HG02571 (cell line): ENCODE data around the gene MFAP1.
"Not testable (repeated sequence)": the region's sequence is repeated elsewhere in the genome, so short reads cannot be mapped to it uniquely, and the experiment has no call there.

Source experiments
- ATAC-seq: cut with Tn5 transposase; IDR thresholded peaks from one replicate; pipeline ENCODE4 v1.9.1; 2021; ENCODE audit warnings: mild to moderate bottlenecking, moderate library complexity; ENCODE audit not compliant: unreplicated experiment

Gene MFAP1

DNA sequence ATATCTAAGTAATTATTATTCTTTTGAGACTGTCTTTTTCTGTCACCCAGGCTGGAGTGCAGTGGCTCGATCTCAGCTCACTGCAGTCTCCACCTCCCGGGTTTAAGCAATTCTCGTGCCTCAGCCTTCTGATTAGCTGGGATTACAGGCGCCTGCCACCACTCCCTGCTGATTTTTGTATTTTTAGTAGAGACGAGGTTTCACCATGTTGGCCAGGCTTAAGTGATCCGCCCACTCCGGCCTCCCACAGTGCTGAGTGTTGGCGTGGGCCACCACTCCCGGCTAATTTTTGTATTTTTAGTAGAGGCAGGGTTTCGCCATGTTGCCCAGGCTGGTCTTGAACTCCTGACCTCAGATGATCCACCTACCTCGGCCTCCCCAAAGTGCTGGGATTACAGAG, 815 bp upstream of the MFAP1 start:
- ATAC-seq: not testable (repeated sequence)

DNA sequence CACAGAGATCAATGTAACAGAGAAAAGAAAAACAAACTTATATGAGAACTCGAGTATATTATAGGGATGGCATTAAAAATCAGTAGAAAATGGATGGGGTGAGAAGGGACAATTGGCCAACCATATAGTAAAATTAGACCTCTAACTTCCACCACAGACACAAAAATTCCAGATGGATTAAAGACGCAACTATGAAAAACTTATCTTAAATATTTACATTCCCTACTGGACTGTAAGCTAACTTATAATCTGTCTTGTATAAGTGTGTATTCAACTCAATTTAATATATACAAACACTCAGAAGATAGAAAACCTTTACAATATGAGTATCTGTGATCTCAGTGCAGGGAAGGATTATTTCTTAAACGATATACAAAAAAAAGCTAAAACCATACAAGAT, 3.0 kb downstream of the MFAP1 start:
- no peak for ATAC-seq

GRCh38 chr15:43815064-43815463, 9.4 kb downstream of the MFAP1 start:
- ATAC-seq: not testable (repeated sequence)

- no peak for ATAC-seq
Measured at GRCh38 chr15:43808960-43809678, 15.4 kb downstream of the MFAP1 start.

DNA sequence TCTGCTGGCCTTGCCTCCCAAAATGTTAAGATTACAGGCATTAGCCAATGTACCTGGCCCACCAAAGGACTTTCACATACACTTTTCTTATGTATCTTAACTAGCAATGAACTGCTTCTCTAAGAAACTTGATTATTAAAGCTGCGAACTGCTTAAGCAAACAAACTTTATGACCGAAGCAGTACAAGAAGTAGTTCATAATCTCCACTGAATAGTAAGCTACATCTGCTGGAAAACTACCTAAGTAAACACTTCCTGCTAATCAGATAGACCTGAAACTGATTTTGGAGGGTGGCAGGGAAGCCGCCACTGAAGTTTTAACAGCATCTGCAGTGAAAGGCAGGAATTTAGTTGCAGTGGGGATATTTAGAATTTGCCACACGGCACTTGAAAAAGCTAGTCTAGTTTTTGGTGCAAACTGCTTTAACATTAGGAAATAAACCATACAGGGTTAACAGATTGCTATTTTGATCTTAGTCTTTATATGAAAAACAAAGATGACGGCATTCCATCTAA, 16.0 kb downstream of the MFAP1 start:
- ATAC-seq: no peak

DNA sequence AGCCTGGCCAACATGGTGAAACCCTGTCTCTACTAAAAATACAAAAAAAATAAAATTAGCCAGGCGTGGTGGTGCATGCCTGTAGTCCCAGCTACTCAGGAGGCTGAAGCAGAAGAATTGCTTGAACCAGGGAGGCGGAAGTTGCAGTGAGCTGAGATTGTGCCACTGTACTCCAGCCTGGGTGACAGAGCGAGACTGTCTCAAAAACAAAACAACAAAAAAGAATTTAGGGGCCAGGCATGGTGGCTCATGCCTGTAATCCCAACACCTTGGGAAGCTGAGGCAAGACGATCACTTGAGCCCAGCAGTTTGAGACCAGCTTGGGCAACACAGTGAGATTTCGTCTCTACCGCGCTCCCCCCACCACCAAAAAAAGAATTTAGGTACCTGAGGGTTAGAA, 21.8 kb downstream of the MFAP1 start:
- not testable (repeated sequence) for ATAC-seq

DNA sequence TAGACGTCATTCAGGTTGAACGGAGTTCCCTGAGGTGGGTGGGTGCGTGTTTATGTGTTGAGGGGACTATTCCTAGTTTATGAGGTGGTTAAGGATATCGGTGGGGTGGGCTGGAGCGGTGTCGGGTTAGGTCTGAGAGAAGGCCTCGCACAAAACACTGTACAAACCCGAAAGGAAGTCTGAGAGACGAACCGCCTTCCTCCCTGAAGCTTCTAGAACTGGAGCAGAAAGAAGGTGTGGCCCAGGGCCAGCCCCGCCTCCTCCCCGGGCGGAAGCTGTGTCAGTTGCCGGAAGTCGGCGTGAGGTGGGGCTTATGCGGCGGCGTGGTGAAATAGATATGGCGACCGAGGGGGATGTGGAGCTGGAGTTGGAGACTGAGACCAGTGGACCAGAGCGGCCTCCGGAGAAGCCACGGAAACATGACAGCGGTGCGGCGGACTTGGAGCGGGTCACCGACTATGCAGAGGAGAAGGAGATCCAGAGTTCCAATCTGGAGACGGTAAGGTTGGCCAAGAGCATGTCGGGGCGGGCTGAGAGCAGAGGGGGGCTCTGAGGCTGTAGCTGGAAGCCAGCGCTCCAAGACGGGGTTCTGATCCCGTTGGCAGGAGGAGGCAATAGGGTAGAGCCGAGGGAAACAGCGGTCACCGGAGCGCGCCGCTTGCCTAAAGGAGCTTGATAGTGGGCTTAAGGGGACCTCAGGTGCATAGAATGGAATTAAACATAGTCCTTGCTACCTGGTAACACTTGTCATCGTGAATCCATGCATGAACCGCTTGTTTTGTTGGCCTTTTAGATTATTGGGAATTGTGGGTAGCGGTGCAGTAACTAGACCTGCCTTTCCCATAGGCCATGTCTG, 24.0 kb downstream of the MFAP1 start, which contains the start of gene HYPK:
TSS of gene HYPK (plus strand) at position 314 of the 856 bp plus-strand sequence. CDS start at position 338, 24 bp downstream.
- ATAC-seq: peak; percentile 86

DNA sequence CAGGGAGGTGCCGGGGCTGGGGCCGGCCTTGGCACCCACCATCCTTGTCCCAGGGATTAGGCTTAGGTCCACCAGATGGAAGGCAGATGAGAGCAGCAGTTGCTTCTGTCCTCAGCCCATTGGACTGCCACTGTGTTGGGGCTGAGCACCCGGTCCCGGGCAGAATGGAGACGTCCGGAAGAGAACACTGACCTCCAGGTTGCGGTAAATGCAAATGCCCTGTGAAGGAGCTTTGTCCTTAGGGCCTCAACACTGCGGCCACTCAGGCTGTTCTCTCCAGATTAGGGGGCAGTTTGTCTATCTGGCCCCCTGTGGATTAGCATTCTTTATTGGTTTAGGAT, 24.6 kb downstream of the MFAP1 start, which contains the start of gene SERINC4:
TSS of gene SERINC4 (minus strand) at position 276 of the 341 bp plus-strand sequence. CDS start at position 42, 234 bp downstream.
- no peak for ATAC-seq

GRCh38 chr15:43799209-43799944, 25.1 kb downstream of the MFAP1 start:
- no peak for ATAC-seq

GRCh38 chr15:43796566-43796965, 27.9 kb downstream of the MFAP1 start:
- ATAC-seq: no peak

GRCh38 chr15:43795997-43796396, 28.5 kb downstream of the MFAP1 start:
- no peak for ATAC-seq

GRCh38 chr15:43795197-43795596, 29.3 kb downstream of the MFAP1 start:
- ATAC-seq: no peak

- ATAC-seq: no peak
Measured at GRCh38 chr15:43794269-43795037, 30.0 kb downstream of the MFAP1 start.

- ATAC-seq: no peak
Measured at GRCh38 chr15:43793647-43794046, 30.8 kb downstream of the MFAP1 start.

DNA sequence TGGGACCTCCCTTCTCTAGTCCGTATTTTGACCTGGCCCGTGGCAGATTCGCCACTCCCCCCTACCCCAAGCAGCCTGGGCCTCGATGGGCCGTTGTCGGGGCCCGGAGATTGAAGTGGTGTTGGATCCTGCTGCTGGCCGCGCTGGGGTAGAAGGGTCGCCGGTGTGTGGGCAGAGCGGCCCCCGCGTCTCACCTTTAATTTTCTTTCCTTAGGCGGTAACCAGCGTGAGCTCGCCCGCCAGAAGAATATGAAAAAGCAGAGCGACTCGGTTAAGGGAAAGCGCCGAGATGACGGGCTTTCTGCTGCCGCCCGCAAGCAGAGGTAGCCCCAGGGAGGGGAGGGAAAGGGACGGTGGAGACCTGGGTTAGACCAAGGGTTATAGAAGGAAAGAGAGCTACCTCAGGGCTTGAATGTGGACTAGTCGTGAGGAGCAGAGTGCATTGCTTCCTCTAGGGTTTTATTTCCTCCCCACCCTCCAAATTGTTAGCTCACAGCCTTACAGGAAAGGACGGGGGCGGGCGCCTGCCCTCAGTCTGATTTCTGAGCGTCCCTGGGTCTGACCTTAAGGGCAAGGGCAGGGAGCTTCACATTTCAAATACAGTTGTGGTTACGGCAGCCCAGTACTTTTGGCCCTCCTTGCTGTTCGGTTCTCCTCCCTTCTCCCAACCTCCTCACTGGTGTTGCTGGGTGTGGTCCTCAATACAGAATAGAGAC, 31.6 kb downstream of the MFAP1 start:
- ATAC-seq: no peak

- peak; percentile 89 for ATAC-seq
Measured at GRCh38 chr15:43791993-43792760, 32.3 kb downstream of the MFAP1 start, which contains the start of gene SERF2. SERF2 (plus strand) TSS chr15:43792320; CDS start chr15:43792377, 57 bp downstream.

DNA sequence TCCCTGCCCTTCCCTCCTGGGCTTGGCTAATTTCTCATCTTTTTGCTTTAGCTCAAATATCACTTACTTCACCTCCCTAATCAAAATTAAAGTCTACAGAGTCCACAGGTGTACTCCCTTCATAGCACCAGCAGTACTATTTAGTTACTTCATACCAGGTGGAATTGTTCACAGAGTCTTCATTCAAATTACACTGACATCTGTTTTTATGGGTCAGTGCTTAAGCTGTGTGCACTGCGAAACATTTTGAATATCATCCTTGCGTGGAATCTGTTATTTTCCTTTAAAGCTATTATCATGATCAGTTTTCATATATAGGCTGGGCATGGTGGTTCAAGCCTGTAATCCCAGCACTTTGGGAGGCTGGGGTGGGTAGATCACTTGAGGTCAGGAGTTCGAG, 35.1 kb downstream of the MFAP1 start:
- ATAC-seq: no peak

DNA sequence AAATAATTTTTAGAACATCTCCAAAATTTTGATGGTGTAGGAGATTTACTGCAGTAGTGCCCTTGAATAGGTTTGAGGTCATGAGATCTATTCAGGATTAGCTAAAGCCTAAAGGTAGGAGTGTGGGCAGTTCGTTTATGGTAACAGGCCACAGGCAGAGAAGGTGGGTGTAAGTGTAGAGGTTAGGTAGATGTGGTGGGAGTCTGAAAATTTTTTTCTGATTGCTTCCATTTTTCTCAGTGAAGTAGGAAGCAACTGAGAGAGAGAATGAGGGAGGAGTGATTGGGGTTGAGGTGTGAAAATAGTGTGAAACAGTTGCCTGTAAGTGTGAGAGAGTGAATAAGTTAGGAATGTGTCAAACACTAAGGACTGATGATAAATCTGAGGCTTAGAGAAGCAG, 45.5 kb downstream of the MFAP1 start:
- ATAC-seq: no peak
